Measurements from ENCODE around the gene PTPRK.
A peak's percentile ranks its signal among the peaks of the same experiment; 100 is the strongest.

The PTPRK gene

GRCh38 chr6:128517124-128517523, 3.3 kb downstream of the PTPRK start:
- H3K36me3 ChIP-seq (ENCODE audit: control insufficient read depth in 1 of 2, insufficient read depth in 2 of 2, low read length in 2 of 2): no peaks in the 10 kb centered on the region
- peak overlapping the region; percentile 21 to 80 for H3K9ac ChIP-seq (ENCODE audit: low read depth in 1 of 2, low read length in 2 of 2)
- H3K9me3 ChIP-seq (ENCODE audit: control insufficient read depth in 1 of 2, low read length in 2 of 2): no peaks in the 10 kb centered on the region
- H3K4me3 ChIP-seq (ENCODE audit: low read depth in 1 of 2, low read length in 2 of 2): peak overlapping the region; percentile 55 to 93
- peaks cover 14 to 39% of the 10 kb centered on the region in 2 donors for H3K4me1 ChIP-seq (ENCODE audit: control insufficient read depth in 1 of 2, insufficient read depth in 2 of 2, low read length in 2 of 2)
- no peak overlapping the region for H3K27ac ChIP-seq (ENCODE audit: low read depth, low read length)
- H3K27me3 ChIP-seq (ENCODE audit: control insufficient read depth in 1 of 2, insufficient read depth in 2 of 2, low read length in 2 of 2): peaks cover 0 to 7% of the 10 kb centered on the region in 2 donors

GRCh38 chr6:128516514-128516898, 3.9 kb downstream of the PTPRK start:
- Histone ChIP-seq H3K9me3 (ENCODE audit: control insufficient read depth in 1 of 2, low read length in 2 of 2) (no peaks in the 10 kb centered on the region), H3K27me3 (ENCODE audit: control insufficient read depth in 1 of 2, insufficient read depth in 2 of 2, low read length in 2 of 2) (peaks cover 0 to 7% of the 10 kb centered on the region in 2 donors), H3K36me3 (ENCODE audit: control insufficient read depth in 1 of 2, insufficient read depth in 2 of 2, low read length in 2 of 2) (no peaks in the 10 kb centered on the region), H3K4me3 (ENCODE audit: low read depth in 1 of 2, low read length in 2 of 2) (peak overlapping the region; percentile 22 to 93), H3K9ac (ENCODE audit: low read depth in 1 of 2, low read length in 2 of 2) (no peak overlapping the region), H3K4me1 (ENCODE audit: control insufficient read depth in 1 of 2, insufficient read depth in 2 of 2, low read length in 2 of 2) (peaks cover 14 to 44% of the 10 kb centered on the region in 2 donors), H3K27ac (ENCODE audit: low read depth, low read length) (no peak overlapping the region)

GRCh38 chr6:128515550-128516513, 4.6 kb downstream of the PTPRK start:
- peaks cover 20 to 51% of the 10 kb centered on the region in 2 donors for H3K4me1 ChIP-seq (ENCODE audit: control insufficient read depth in 1 of 2, insufficient read depth in 2 of 2, low read length in 2 of 2)
- H3K9me3 ChIP-seq (ENCODE audit: control insufficient read depth in 1 of 2, low read length in 2 of 2): no peaks in the 10 kb centered on the region
- no peaks in the 10 kb centered on the region for H3K36me3 ChIP-seq (ENCODE audit: control insufficient read depth in 1 of 2, insufficient read depth in 2 of 2, low read length in 2 of 2)
- no peak overlapping the region for H3K27ac ChIP-seq (ENCODE audit: low read depth, low read length)
- H3K4me3 ChIP-seq (ENCODE audit: low read depth in 1 of 2, low read length in 2 of 2): peak overlapping the region; percentile 22 to 27
- H3K9ac ChIP-seq (ENCODE audit: low read depth in 1 of 2, low read length in 2 of 2): no peak overlapping the region
- peaks cover 0 to 7% of the 10 kb centered on the region in 2 donors for H3K27me3 ChIP-seq (ENCODE audit: control insufficient read depth in 1 of 2, insufficient read depth in 2 of 2, low read length in 2 of 2)

- H3K9ac ChIP-seq (ENCODE audit: low read depth in 1 of 2, low read length in 2 of 2): no peak overlapping the region
- H3K27me3 ChIP-seq (ENCODE audit: control insufficient read depth in 1 of 2, insufficient read depth in 2 of 2, low read length in 2 of 2): peaks cover 0 to 6% of the 10 kb centered on the region in 2 donors
- H3K9me3 ChIP-seq (ENCODE audit: control insufficient read depth in 1 of 2, low read length in 2 of 2): no peaks in the 10 kb centered on the region
- H3K36me3 ChIP-seq (ENCODE audit: control insufficient read depth in 1 of 2, insufficient read depth in 2 of 2, low read length in 2 of 2): no peaks in the 10 kb centered on the region
- H3K27ac ChIP-seq (ENCODE audit: low read depth, low read length): no peak overlapping the region
- peaks cover 24 to 60% of the 10 kb centered on the region in 2 donors for H3K4me1 ChIP-seq (ENCODE audit: control insufficient read depth in 1 of 2, insufficient read depth in 2 of 2, low read length in 2 of 2)
- no peak overlapping the region for H3K4me3 ChIP-seq (ENCODE audit: low read depth in 1 of 2, low read length in 2 of 2)
These were observed 6.5 kb downstream of the PTPRK start for GRCh38 chr6:128513878-128514277.

GRCh38 chr6:128512296-128512695, 8.1 kb downstream of the PTPRK start:
- H3K9me3 ChIP-seq (ENCODE audit: control insufficient read depth in 1 of 2, low read length in 2 of 2): no peaks in the 10 kb centered on the region
- H3K27me3 ChIP-seq (ENCODE audit: control insufficient read depth in 1 of 2, insufficient read depth in 2 of 2, low read length in 2 of 2): no peaks in the 10 kb centered on the region
- no peak overlapping the region for H3K4me3 ChIP-seq (ENCODE audit: low read depth in 1 of 2, low read length in 2 of 2)
- H3K36me3 ChIP-seq (ENCODE audit: control insufficient read depth in 1 of 2, insufficient read depth in 2 of 2, low read length in 2 of 2): no peaks in the 10 kb centered on the region
- no peak overlapping the region for H3K27ac ChIP-seq (ENCODE audit: low read depth, low read length)
- H3K9ac ChIP-seq (ENCODE audit: low read depth in 1 of 2, low read length in 2 of 2): no peak overlapping the region
- peaks cover 32 to 67% of the 10 kb centered on the region in 2 donors for H3K4me1 ChIP-seq (ENCODE audit: control insufficient read depth in 1 of 2, insufficient read depth in 2 of 2, low read length in 2 of 2)

- H3K4me3 ChIP-seq (ENCODE audit: low read depth in 1 of 2, low read length in 2 of 2): peak overlapping the region in 1 of 2 donors; percentile 3
- H3K9me3 ChIP-seq (ENCODE audit: control insufficient read depth in 1 of 2, low read length in 2 of 2): no peaks in the 10 kb centered on the region
- H3K27me3 ChIP-seq (ENCODE audit: control insufficient read depth in 1 of 2, insufficient read depth in 2 of 2, low read length in 2 of 2): no peaks in the 10 kb centered on the region
- H3K27ac ChIP-seq (ENCODE audit: low read depth, low read length): peak overlapping the region; percentile 16
- peak overlapping the region in 1 of 2 donors; percentile 12 for H3K9ac ChIP-seq (ENCODE audit: low read depth in 1 of 2, low read length in 2 of 2)
- H3K4me1 ChIP-seq (ENCODE audit: control insufficient read depth in 1 of 2, insufficient read depth in 2 of 2, low read length in 2 of 2): peaks cover 29 to 67% of the 10 kb centered on the region in 2 donors
- no peaks in the 10 kb centered on the region for H3K36me3 ChIP-seq (ENCODE audit: control insufficient read depth in 1 of 2, insufficient read depth in 2 of 2, low read length in 2 of 2)
These were observed 8.9 kb downstream of the PTPRK start for GRCh38 chr6:128511506-128511905.

GRCh38 chr6:128509709-128510108, 10.7 kb downstream of the PTPRK start:
- H3K36me3 ChIP-seq (ENCODE audit: control insufficient read depth in 1 of 2, insufficient read depth in 2 of 2, low read length in 2 of 2): no peaks in the 10 kb centered on the region
- no peak overlapping the region for H3K4me3 ChIP-seq (ENCODE audit: low read depth in 1 of 2, low read length in 2 of 2)
- no peak overlapping the region for H3K27ac ChIP-seq (ENCODE audit: low read depth, low read length)
- H3K9me3 ChIP-seq (ENCODE audit: control insufficient read depth in 1 of 2, low read length in 2 of 2): no peaks in the 10 kb centered on the region
- H3K9ac ChIP-seq (ENCODE audit: low read depth in 1 of 2, low read length in 2 of 2): no peak overlapping the region
- no peaks in the 10 kb centered on the region for H3K27me3 ChIP-seq (ENCODE audit: control insufficient read depth in 1 of 2, insufficient read depth in 2 of 2, low read length in 2 of 2)
- H3K4me1 ChIP-seq (ENCODE audit: control insufficient read depth in 1 of 2, insufficient read depth in 2 of 2, low read length in 2 of 2): peaks cover 27 to 61% of the 10 kb centered on the region in 2 donors

- Histone ChIP-seq H3K4me3 (ENCODE audit: low read depth in 1 of 2, low read length in 2 of 2) (no peak overlapping the region), H3K36me3 (ENCODE audit: control insufficient read depth in 1 of 2, insufficient read depth in 2 of 2, low read length in 2 of 2) (no peaks in the 10 kb centered on the region), H3K9ac (ENCODE audit: low read depth in 1 of 2, low read length in 2 of 2) (no peak overlapping the region), H3K27me3 (ENCODE audit: control insufficient read depth in 1 of 2, insufficient read depth in 2 of 2, low read length in 2 of 2) (no peaks in the 10 kb centered on the region), H3K4me1 (ENCODE audit: control insufficient read depth in 1 of 2, insufficient read depth in 2 of 2, low read length in 2 of 2) (peaks cover 36 to 65% of the 10 kb centered on the region in 2 donors), H3K27ac (ENCODE audit: low read depth, low read length) (no peak overlapping the region), H3K9me3 (ENCODE audit: control insufficient read depth in 1 of 2, low read length in 2 of 2) (no peaks in the 10 kb centered on the region)
These were observed 11.7 kb downstream of the PTPRK start for GRCh38 chr6:128508588-128509296.

- H3K4me1 ChIP-seq (ENCODE audit: control insufficient read depth in 1 of 2, insufficient read depth in 2 of 2, low read length in 2 of 2): peaks cover 42 to 70% of the 10 kb centered on the region in 2 donors
- H3K4me3 ChIP-seq (ENCODE audit: low read depth in 1 of 2, low read length in 2 of 2): peak overlapping the region in 1 of 2 donors; percentile 6
These were observed 12.8 kb downstream of the PTPRK start for GRCh38 chr6:128507337-128508310.

More at GRCh38 chr6:128507337-128508310, 12.8 kb downstream of the PTPRK start:
- no peaks in the 10 kb centered on the region for H3K36me3 ChIP-seq (ENCODE audit: control insufficient read depth in 1 of 2, insufficient read depth in 2 of 2, low read length in 2 of 2)
- no peaks in the 10 kb centered on the region for H3K27me3 ChIP-seq (ENCODE audit: control insufficient read depth in 1 of 2, insufficient read depth in 2 of 2, low read length in 2 of 2)
- peak overlapping the region in 1 of 2 donors; percentile 17 for H3K9ac ChIP-seq (ENCODE audit: low read depth in 1 of 2, low read length in 2 of 2)
- no peak overlapping the region for H3K27ac ChIP-seq (ENCODE audit: low read depth, low read length)
- H3K9me3 ChIP-seq (ENCODE audit: control insufficient read depth in 1 of 2, low read length in 2 of 2): no peaks in the 10 kb centered on the region

Measured in duodenal mucosa (tissue), 2 donors.